Tibial artery (tissue), 4 donors: ENCODE measurements around the gene TTLL11.

Experiments used
- DNase-seq, 2 donors: peaks; one replicate each; pipeline ENCODE4 v3.0.0-alpha.2; 2019
- H3K27ac ChIP-seq, 2 donors: fragments of 200-600 bp; sonication (generic) in 1 of 2; 1 replicate in 1 of 2; 2 replicates in 1 of 2; pipeline ENCODE4 v1.5.1; 2018 to 2019; ENCODE audit warnings: mild to moderate bottlenecking in 1 of 2
- H3K27me3 ChIP-seq, 2 donors: fragments of 200-600 bp; sonication (generic) in 1 of 2; one replicate each; pipeline versions ENCODE4 v1.5.1 to v1.6.0; 2016 to 2019
- H3K36me3 ChIP-seq, 3 donors: fragments of 200-600 bp; sonication (generic) in 2 of 3; one replicate each; pipeline ENCODE4 v1.5.1; 2016 to 2019; ENCODE audit warnings: mild to moderate bottlenecking in 2 of 3
- H3K4me1 ChIP-seq, 4 donors: fragments of 200-600 bp; sonication (generic) in 2 of 4; 1 replicate in 3 of 4; 2 replicates in 1 of 4; pipeline ENCODE4 v1.5.1; 2016 to 2019
- H3K4me3 ChIP-seq, 2 donors: fragments of 200-600 bp; sonication (generic) in 1 of 2; 1 replicate in 1 of 2; 2 replicates in 1 of 2; pipeline ENCODE4 v1.5.1; 2018 to 2019; ENCODE audit warnings: mild to moderate bottlenecking in 2 of 2
- H3K9me3 ChIP-seq, 3 donors: fragments of 200-600 bp; sonication (generic) in 1 of 3; one replicate each; pipeline ENCODE4 v1.5.1; 2016 to 2019
- CTCF ChIP-seq, 2 experiments: fragments of 200-600 bp in 1 of 2; fragments of 450-650 bp in 1 of 2; IDR thresholded peaks; one replicate each; pipeline ENCODE4 v1.5.1; 2017 to 2019; ENCODE audit warnings: antibody characterized with exemption in 2 of 2, mild to moderate bottlenecking in 1 of 2, moderate library complexity in 1 of 2
- intact Hi-C: fragments of 100-400 bp; cut with DNase I; formaldehyde crosslinking; loops from one replicate; pipeline ENCODE4 v1.15.0; 2023; ENCODE audit warnings: low total_unique reads

The TTLL11 gene

GRCh38 chr9:121887553-121888437, 205.3 kb downstream of the TTLL11 start:
- TF ChIP-seq CTCF (IDR thresholded peaks at IDR 0.05): no peak
- Histone ChIP-seq H3K9me3 (no peaks in the 10 kb centered on the region), H3K27ac (no peak overlapping the region), H3K36me3 (no peaks in the 10 kb centered on the region), H3K27me3 (no peaks in the 10 kb centered on the region), H3K4me3 (no peak overlapping the region), H3K4me1 (no peaks in the 10 kb centered on the region)
- intact Hi-C loops: no loop called here
- no peak for DNase-seq

GRCh38 chr9:121886759-121887485, 206.2 kb downstream of the TTLL11 start:
- Histone ChIP-seq H3K27ac (no peak overlapping the region), H3K9me3 (no peaks in the 10 kb centered on the region), H3K36me3 (no peaks in the 10 kb centered on the region), H3K4me3 (no peak overlapping the region), H3K4me1 (no peaks in the 10 kb centered on the region), H3K27me3 (no peaks in the 10 kb centered on the region)
- intact Hi-C loops: no loop called here
- no peak for TF ChIP-seq CTCF (IDR thresholded peaks at IDR 0.05)
- DNase-seq: no peak

DNA sequence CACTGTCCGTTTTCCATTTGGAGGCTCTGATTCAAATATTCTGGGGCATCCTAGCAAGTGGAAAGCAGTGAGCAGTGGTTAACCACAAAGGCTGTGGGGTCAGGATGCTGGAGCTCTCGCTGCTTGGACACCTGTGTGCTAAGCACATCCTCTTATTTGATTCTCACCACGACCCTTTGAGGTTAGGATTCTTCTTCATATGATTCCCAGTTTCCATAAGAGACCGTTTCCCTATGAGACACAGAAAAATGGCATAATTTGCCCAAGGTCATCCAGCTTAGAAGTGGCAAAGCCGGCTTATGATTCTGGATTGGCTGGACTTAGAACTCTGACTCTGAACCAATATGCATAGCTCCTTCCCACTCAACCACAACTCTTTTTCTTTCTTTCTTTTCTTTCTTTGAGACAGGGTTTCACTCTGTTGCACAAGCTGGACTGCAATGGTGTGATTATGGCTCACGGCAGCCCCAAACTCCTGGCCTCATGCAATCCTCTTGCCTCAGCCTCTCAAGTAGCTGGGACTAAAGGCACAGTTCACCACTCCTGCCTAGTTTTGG, 207.7 kb downstream of the TTLL11 start:
- H3K4me3 ChIP-seq: no peak overlapping the region
- H3K4me1 ChIP-seq: no peaks in the 10 kb centered on the region

GRCh38 chr9:121884057-121884541, 209.0 kb downstream of the TTLL11 start:
- intact Hi-C loops: no loop called here
- no peak for TF ChIP-seq CTCF (IDR thresholded peaks at IDR 0.05)
- no peaks in the 10 kb centered on the region for H3K4me1 ChIP-seq
- H3K27ac ChIP-seq: no peak overlapping the region
- H3K36me3 ChIP-seq: no peaks in the 10 kb centered on the region
- H3K4me3 ChIP-seq: no peak overlapping the region
- no peaks in the 10 kb centered on the region for H3K9me3 ChIP-seq
- H3K27me3 ChIP-seq: no peaks in the 10 kb centered on the region
- DNase-seq: no peak

More for the DNA sequence above, 207.7 kb downstream of the TTLL11 start:
- intact Hi-C loops: no loop called here
- Histone ChIP-seq H3K27ac (no peak overlapping the region), H3K36me3 (no peaks in the 10 kb centered on the region), H3K9me3 (no peaks in the 10 kb centered on the region), H3K27me3 (no peaks in the 10 kb centered on the region)
- DNase-seq: no peak
- TF ChIP-seq CTCF (IDR thresholded peaks at IDR 0.05): no peak

- intact Hi-C loops: no loop called here
- TF ChIP-seq CTCF (IDR thresholded peaks at IDR 0.05): no peak
- no peaks in the 10 kb centered on the region for H3K9me3 ChIP-seq
- DNase-seq: no peak
- H3K27ac ChIP-seq: no peak overlapping the region
- no peaks in the 10 kb centered on the region for H3K27me3 ChIP-seq
- H3K4me1 ChIP-seq: no peaks in the 10 kb centered on the region
- no peaks in the 10 kb centered on the region for H3K36me3 ChIP-seq
- no peak overlapping the region for H3K4me3 ChIP-seq
These were observed 209.6 kb downstream of the TTLL11 start for GRCh38 chr9:121883281-121884056.
